ENCODE data around the gene ACSBG1.

GRCh38 chr15:78209646-78210348 lies 24.6 kb downstream of the ACSBG1 start:
- no peak for TF ChIP-seq POLR2A (IDR thresholded peaks at IDR 0.05)
- TF ChIP-seq CTCF (IDR thresholded peaks at IDR 0.05) = no peak

All from esophagus squamous epithelium (tissue), 4 donors.